Stimulated activated CD8-positive, alpha-beta memory T cell treated with anti-CD3 and anti-CD28 coated beads, Interleukin-4, amount 100 ng/mL, for 4 hours (primary cell): ENCODE measurements around the gene ACBD4.
"Not testable (repeated sequence)": the region's sequence is repeated elsewhere in the genome, so short reads cannot be mapped to it uniquely, and the experiment has no call there.

ENCODE experiments used
- DNase-seq, 2 donors: peaks; one replicate each; pipeline ENCODE4 v3.0.0-alpha.2; 2020; ENCODE audit warnings: low read depth in 2 of 2, low spot score in 1 of 2

ACBD4 gene

DNA sequence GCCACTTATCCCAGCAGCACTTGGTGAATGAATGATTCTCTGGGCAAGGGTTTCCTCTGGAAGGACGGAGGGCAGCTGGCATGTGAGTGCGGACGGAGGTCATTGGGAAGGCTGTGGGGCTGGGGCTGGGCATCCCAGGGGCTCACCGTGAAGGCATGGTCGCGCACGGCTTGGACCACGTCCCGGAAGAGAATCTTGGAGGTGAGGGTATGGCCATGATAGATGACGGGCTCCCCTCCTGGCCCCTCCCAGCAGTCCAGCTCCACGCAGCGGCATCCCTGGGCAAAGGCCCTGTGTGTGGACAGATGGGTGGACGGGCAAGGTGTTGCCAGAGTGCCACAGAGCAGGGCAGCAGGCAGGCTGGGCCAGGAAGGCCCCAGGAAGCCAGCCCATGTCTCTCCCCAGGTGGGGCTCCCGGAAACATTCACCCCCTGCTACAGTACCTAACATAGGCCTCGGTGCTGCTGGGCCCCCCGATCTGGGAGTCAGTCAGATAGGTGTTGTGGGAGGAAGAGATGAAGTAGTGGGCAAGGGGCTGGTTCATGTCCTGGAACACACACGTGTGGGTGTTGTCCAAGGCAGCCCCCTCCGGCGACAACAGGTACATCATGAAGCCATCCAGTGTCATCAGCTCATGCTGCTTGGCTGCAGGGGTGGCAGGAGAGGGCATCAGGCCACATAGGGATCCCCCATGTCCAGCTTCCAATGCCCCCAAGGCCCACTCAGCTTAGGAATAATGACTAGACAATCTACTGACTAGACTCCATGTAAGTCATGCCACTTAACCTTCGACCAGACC, 17.4 kb upstream of the ACBD4 start:
- no peak for DNase-seq

DNA sequence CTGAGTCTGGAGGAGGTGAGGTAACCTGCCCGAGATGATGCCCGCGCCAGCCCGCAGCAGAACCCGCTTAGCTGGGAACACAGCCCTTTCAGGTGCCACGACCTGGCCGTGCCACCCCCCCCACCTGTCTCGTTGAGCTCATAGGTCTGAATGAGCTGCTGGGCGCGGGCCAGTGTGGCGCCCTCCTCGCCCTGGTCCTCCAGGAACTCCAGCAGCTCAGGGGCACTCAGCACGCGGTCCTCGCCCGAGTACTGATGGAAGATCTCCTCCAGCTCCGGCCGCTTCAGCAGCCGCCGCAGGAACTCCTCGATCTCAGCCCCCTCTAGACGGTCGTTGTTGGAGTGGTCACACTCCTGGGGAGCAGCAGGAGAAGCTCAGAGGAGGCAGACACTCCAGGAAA, 16.8 kb upstream of the ACBD4 start:
- no peak for DNase-seq

DNA sequence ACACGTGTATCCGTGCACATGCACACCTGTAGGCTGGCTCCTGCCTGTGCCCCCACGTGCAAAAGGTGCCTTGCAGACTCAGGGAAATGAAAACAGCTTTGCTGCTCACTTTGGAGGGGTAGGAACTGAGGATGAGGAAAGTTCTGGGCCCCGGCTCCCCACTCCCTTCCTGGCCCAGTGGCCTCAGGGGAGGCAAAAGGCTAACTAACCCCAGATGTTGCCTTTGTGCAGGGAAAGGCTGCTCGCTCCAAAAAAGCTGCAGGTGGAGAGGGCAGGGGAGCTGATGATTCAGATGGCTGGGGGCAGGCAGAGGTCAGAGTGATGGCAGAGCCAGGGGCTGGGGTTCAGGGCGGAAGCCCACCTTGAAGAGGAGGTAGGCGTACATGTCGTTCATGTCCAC, 15.5 kb upstream of the ACBD4 start:
- DNase-seq: no peak

DNA sequence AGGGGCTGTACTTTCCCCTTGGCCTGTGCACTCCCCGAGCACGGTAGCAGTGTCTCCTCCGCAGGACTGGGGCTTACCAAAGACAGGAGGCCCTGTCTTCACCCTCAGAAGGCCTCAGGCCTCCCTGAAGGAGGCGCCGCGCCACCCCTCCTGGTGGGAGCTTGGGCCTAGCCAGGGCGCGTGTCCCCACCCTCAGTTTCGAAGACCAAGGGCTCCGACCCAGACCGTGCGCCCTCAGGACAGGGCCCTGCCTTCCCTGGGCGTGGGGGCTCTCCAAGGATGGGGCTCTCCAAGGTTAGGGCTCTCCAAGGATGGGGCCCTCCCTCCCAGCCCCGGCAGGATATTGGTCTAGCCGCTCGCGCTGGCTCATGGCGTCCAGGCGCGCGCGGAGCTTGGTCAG, 14.9 kb upstream of the ACBD4 start:
- DNase-seq: no peak

DNA sequence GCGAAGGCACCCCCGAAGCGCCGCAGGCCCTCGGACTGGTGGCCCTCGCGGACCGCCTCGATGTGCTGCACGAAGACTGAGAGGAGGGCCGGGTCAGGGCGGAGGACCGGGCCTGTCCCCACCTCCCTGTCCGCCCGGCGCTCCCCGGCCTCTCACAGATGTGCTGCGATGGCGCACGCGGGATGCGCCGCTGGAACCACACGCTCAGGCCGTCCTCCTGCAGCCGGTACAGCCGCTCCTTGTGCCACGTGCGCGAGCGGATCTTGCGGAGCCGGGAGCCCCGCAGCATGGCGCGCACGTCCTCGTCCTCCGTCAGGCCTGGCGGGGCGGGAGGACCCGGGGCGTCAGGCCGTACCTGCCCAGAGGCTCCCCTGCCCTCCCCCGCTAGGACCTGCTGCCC, 14.4 kb upstream of the ACBD4 start:
- no peak for DNase-seq

DNA sequence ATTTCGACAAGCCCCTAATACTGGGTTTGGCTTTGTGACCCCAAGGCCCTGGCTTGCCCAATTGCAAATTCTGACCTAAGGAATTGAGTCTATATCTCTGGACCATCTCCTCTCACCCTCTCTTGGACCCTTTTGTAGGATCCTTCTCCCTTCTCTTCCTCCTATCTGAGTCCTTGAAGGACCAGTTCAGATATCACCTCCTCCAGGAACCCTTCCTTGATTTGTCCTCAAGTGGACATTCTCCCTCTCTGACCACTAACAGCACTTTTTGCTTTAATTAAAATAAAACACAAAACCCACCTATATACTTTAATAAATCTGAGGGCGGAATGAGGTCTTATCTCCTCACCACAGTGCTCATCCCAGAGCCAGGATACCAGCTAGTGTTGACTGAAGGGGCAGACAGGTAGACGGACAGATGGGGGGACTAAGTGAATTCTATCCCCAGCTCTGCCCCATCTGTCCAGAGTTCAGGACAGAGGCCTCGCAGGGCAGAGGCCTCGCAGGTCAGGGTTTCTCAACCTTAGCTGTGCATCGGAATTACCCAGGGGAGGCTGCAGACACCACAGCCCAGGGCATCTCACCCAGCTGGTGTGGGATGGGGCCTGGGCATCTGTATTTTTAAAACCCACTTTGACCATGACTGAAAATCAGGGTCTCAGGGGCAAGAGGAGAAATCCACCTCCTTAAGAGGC, 12.3 kb upstream of the ACBD4 start:
- DNase-seq: no peak

- DNase-seq: no peak
Observed at GRCh38 chr17:45123930-45124796, 11.3 kb upstream of the ACBD4 start.

GRCh38 chr17:45124797-45125122, 10.7 kb upstream of the ACBD4 start:
- not testable (repeated sequence) for DNase-seq

- DNase-seq: no peak
Observed at GRCh38 chr17:45125509-45125908, 10.0 kb upstream of the ACBD4 start.

DNA sequence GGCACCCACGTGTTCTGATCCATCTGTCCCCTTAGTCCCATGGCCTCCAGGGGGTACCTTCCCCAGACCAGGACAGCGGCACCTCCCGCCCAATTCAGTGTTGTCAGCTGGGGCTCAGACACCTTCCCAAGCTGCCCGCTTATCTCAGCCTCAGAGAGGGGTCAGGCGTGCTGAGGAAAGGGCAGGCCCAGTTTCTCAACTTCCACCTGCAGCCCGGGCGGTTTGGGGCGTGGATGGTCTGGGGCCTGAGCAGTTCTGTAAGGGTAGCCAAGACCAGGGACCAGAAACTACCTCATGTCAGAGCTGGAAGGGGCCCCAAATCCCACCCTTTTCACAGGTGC, 8.3 kb upstream of the ACBD4 start:
- DNase-seq: no peak

DNA sequence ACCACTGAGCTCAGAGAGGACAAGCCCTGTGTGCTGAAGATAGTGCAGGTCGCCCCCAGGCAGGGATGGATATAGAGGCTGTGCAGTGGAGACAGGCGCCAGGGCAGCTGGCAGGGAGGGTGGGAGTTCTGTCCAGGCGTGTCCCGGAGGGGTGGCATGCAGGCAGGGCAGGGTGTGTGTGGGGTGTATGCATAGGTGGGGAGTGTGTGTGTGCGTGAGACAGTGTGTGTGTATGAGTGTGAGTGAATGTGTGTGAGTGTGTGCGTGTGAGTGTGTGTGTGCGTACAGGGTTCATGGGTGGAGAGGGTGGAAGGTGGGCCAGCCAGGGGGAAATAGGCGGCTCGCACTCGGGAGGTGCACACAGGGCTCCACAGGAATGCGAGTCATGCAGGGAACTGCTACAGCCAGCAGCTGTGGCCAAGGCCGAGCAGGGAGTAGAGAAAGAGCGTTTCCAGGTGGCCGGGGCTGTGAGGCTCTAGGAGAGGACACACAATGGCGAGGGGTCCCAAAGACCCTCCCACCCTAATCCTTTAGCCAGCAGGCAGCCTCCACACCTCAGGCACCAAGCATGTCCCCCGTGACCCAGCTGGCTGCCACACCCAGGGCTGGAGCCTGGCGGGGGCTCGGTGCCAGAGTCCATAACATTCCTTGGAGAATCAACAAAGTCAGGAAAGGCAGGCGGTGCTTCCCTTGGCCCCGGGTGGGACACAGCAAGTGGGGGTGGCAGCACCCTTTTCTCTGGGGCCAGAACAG, 7.8 kb upstream of the ACBD4 start:
- DNase-seq: no peak

DNA sequence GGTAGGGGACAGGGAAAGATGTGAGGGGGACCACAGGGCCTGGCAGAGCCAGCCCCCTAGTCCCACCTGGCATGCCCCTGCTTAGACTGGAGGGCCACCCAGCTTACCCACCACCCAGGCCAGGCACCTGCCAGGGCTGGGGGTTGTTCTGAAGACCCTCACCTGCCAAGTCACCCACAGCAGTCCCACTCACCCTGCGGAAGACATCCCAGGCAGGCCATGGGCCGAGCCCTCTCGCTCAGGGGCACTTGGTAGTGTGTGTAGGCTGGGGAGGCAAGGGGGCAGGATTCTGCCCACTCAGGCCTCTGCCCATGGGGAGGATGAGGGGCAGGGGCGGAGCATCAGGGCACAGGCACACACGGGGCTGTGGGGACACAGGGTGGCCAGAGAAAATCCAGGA, 7.2 kb upstream of the ACBD4 start:
- DNase-seq: no peak

DNA sequence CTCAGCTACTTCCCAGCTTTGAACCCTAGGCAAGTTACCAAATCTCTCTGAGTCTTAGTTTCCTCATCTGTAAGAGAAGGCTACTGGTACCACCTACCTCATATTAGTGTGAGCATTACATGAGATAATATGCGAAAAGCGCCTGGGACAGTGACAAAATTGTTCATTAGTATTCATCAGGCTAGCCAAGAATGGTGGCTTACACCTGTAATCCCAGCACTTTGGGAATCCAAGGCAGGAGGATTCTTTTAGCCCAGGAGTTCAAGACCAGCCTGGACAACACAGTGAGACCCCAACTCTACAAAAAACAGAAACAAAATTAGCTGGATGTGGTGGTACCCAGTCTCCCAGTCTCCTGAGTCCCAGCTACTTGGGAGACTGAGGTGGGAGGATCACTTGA, 6.5 kb upstream of the ACBD4 start:
- no peak for DNase-seq

DNA sequence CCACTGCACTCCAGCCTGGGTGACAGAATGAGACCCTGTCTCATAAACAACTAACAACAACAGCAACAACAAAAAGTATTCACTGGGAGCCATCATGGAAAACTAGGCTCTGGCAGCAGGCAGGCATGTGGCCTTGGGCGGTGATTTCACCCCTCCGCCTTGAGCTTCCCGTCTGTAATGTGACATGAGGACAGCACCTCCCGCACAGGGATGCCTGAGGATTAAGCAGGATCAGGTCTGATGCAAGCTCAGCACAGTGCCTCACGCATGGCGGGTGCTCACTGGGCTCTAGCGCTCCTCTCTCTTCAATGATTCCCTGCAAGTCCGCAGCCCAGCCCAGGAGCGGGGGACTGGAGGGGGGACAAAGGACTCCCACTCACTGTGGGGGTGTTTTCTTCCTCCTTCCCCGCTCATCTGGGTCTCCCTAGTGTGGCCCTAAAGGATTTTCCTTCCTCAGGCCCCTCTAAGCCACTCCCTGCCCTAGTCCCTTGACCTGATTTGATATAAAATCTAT, 6.0 kb upstream of the ACBD4 start:
- no peak for DNase-seq

DNA sequence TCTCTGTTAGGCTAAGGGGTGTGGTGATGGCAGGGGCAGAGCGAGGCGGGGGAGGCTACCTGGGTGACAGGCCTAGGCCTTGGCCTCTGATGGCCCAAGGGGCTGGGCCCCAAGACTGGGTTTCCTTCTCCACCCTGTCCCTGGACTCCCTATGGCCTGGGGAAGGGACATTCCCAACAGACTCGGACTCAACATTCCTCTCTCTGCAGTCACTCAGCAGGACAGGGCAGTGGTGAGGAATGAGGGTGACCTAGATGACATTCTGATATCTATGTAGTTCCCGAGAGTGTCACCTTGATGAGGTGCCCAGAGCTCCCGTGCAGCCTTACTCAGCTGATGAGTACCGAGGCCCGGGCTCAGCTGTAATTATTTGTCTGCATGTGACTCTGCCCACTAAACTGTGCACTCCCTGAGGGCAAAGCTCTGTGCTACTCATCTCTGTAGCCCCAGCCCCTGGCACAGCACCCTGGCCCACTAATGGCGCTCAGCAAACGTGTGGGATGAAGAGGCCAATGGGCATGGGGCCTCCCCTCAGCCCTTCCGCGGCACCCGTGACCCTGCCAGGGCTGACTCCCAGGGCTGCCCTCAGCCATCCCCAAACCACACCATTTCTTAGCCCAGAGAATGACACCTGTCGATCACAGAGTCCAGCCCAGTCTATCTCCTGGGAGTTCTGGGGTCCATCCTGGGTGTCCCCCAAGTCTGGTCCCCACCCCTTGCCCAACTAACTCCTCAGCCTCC, 5.4 kb upstream of the ACBD4 start:
- DNase-seq: no peak

DNA sequence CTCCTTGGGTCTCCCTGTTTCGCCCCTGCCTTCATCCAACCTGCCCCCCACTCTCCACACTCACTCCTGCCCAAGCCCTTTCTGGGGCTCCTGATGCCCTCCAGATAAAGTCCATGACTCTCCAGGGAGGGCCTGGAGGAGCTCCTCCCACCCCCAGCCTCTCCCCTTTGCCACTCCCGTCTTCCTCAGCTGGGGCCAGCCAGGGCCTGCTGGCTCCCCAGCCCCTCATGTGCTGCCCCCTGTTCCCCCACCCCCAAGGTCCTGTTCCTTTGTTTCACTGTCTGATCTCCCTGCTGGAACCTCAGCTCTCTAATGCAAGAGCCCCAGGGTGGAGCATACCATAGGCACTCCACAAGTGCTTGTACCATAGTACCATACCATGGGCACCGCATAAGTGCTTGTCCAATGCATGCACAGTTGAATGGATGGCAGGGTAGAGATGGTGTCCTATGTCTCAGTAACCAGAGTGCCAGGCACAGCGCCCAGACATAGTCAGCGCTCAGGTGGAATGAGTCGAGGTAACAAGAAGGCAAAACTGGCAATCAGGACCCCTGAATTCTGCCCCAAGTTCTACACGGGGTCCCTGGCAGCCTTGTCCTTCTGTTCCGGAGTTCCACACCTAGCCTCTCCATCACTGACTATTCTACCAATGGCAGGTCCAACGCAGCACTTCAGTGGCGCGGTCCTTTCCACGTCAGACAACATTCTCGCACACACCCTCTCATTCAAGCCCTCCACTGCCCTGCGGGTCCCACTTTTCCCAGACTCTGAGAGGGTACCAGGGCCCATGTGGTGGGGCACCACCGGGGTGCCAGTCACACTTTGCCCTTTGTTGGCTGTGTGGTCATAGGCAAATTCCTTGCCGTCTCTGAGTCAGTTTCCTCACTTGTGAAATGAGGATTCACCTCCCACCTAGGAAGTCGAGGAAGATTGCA, 4.5 kb upstream of the ACBD4 start:
- DNase-seq: no peak

DNA sequence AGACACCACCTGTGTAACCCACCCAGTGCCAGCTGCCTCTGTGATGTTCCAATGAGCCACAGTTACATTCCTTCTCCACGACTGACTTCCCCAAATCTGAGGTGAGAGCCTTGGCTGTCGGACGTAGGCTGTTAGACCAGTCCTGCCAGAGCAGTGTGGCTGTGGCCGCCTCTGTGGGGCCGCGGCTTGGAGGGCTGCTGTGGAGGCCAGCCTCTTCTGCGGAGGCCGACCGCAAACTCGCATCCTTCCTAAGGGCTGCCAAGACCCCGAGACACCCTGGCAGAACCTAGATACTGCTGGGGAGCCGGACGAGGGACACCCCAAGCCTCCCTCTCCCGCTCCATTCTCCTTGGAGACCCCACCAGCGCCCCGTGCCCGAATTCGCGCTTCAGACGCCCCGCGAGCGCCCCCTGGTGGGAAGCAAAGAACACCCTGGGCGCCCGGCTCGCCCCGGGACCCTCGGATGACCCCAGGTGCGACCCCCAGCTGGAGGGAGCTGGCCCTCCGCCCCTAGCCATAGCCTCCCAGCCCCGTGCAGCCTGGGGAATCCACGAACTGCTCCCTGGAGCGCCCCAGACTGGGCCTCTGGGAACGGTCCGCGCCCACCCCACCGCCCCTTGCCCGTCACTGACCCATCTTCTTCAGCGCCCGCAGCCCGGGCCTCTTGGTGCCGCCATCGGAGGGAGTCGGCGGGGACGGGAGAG, 3.7 kb upstream of the ACBD4 start:
- no peak for DNase-seq

DNA sequence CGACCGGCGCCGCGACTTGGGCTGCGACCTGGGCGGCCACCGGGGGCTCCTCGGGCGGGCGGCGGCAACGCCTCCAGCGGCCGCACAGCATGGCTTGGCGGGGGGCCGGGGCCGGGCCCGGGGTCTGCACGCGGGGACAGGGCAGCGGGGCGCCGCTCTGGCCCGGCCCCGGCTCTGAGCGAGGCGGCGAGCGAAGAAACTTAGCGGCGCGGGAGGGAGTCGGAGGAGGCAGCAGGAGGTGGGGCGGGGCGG, 3.2 kb upstream of the ACBD4 start, which contains the start of gene PLCD3:
TSS of gene PLCD3 (minus strand) at position 196 of the 252 bp plus-strand sequence. CDS start at position 91, 105 bp downstream.
- DNase-seq: no peak
